Trophoblast cell (in vitro differentiated cells and primary cell): ENCODE results near the gene PGLYRP4.
A peak's percentile ranks its signal among the peaks of the same experiment; 100 is the strongest.

Experiments used
- DNase-seq, 2 donors: peaks; one replicate each; pipeline ENCODE4 v3.0.0-alpha.2; 2016
- H2AFZ ChIP-seq: 2 replicates; pipeline ENCODE4 v1.6.1; 2013; ENCODE audit warnings: low read length, moderate library complexity, mild to moderate bottlenecking; ENCODE audit not compliant: insufficient read depth, poor library complexity
- H2AK5ac ChIP-seq: 2 replicates; pipeline ENCODE4 v1.6.1; 2013; ENCODE audit warnings: mild to moderate bottlenecking, low read length
- H2BK120ac ChIP-seq: 2 replicates; pipeline ENCODE4 v1.6.1; 2013; ENCODE audit warnings: low read length, mild to moderate bottlenecking, moderate library complexity; ENCODE audit not compliant: insufficient read depth, poor library complexity
- H2BK12ac ChIP-seq: 2 replicates; pipeline ENCODE4 v1.6.1; 2013; ENCODE audit warnings: mild to moderate bottlenecking, low read length, moderate library complexity
- H2BK5ac ChIP-seq: 2 replicates; pipeline ENCODE4 v1.6.1; 2013; ENCODE audit warnings: low read length, low read depth, moderate library complexity, mild to moderate bottlenecking; ENCODE audit not compliant: poor library complexity
- H3K14ac ChIP-seq: 2 replicates; pipeline ENCODE4 v1.6.1; 2013; ENCODE audit warnings: mild to moderate bottlenecking, low read length
- H3K18ac ChIP-seq: 2 replicates; pipeline ENCODE4 v1.6.1; 2013; ENCODE audit warnings: mild to moderate bottlenecking, low read length
- H3K23ac ChIP-seq: 2 replicates; pipeline ENCODE4 v1.6.1; 2013; ENCODE audit warnings: low read length
- H3K27ac ChIP-seq: 2 replicates; pipeline ENCODE4 v1.5.1; 2013; ENCODE audit warnings: low read depth, mild to moderate bottlenecking, inconsistent platforms, low read length, moderate library complexity
- H3K27me3 ChIP-seq: 2 replicates; pipeline ENCODE4 v1.6.1; 2013; ENCODE audit warnings: inconsistent platforms, mild to moderate bottlenecking, low read length, moderate library complexity; ENCODE audit not compliant: insufficient read depth
- H3K36me3 ChIP-seq, 2 experiments: 1 replicate in 1 of 2; 2 replicates in 1 of 2; pipeline ENCODE4 v1.6.1; 2013; ENCODE audit warnings: low read length in 2 of 2, mild to moderate bottlenecking in 2 of 2, moderate library complexity in 1 of 2; ENCODE audit not compliant: insufficient read depth in 2 of 2, control insufficient read depth in 1 of 2
- H3K4ac ChIP-seq: 2 replicates; pipeline ENCODE4 v1.6.1; 2013; ENCODE audit warnings: low read depth, mild to moderate bottlenecking, low read length, moderate library complexity
- H3K4me1 ChIP-seq, 2 experiments: 1 replicate in 1 of 2; 2 replicates in 1 of 2; pipeline ENCODE4 v1.6.1; 2013; ENCODE audit warnings: low read length in 2 of 2, mild to moderate bottlenecking in 2 of 2, moderate library complexity in 1 of 2; ENCODE audit not compliant: insufficient read depth in 2 of 2, control insufficient read depth in 1 of 2
- H3K4me2 ChIP-seq: 2 replicates; pipeline ENCODE4 v1.6.1; 2013; ENCODE audit warnings: inconsistent platforms, mild to moderate bottlenecking, low read length, moderate library complexity
- H3K4me3 ChIP-seq: 2 replicates; pipeline ENCODE4 v1.5.1; 2013; ENCODE audit warnings: mild to moderate bottlenecking, low read depth, low read length, inconsistent platforms
- H3K79me1 ChIP-seq: one replicate; pipeline ENCODE4 v1.6.1; 2013; ENCODE audit warnings: low read length
- H3K79me2 ChIP-seq: 2 replicates; pipeline ENCODE4 v1.6.1; 2013; ENCODE audit warnings: low read length, mild to moderate bottlenecking; ENCODE audit not compliant: control insufficient read depth, insufficient read depth, poor library complexity
- H3K9ac ChIP-seq: 2 replicates; pipeline ENCODE4 v1.6.1; 2013; ENCODE audit warnings: mild to moderate bottlenecking, low read length
- H3K9me3 ChIP-seq: 2 replicates; pipeline ENCODE4 v1.6.1; 2013; ENCODE audit warnings: low read depth, mild to moderate bottlenecking, control low read depth, inconsistent platforms, low read length; ENCODE audit not compliant: insufficient read depth
- H4K12ac ChIP-seq: 2 replicates; pipeline ENCODE4 v1.6.1; 2013; ENCODE audit warnings: low read depth, mild to moderate bottlenecking, low read length, moderate library complexity
- H4K8ac ChIP-seq: 2 replicates; pipeline ENCODE4 v1.6.1; 2013; ENCODE audit warnings: low read depth, mild to moderate bottlenecking, low read length, moderate library complexity
- H4K91ac ChIP-seq: one replicate; pipeline ENCODE4 v1.6.1; 2013; ENCODE audit warnings: low read depth, mild to moderate bottlenecking, low read length, moderate library complexity
- WGBS: extraction: QIAGEN DNeasy Blood & Tissue Kit; methylation state at CpG from one replicate; pipeline ENCODE4 v1.1.7; 2013; ENCODE audit warnings: missing lambda C conversion rate; ENCODE audit not compliant: insufficient read length, insufficient coverage; ENCODE audit errors: extremely low coverage; 5-methylcytosine and 5-hydroxymethylcytosine counted together

The PGLYRP4 gene

GRCh38 chr1:153368495-153368894 is 19.9 kb upstream of the PGLYRP4 start:
- no peaks in the 10 kb centered on the region for H3K27me3 ChIP-seq
- no peak overlapping the region for H3K23ac ChIP-seq
- H3K4me3 ChIP-seq = no peak overlapping the region
- no peak overlapping the region for H2BK12ac ChIP-seq
- peaks cover 19 to 20% of the 10 kb centered on the region in 2 experiments for H3K4me1 ChIP-seq
- H3K14ac ChIP-seq = no peak overlapping the region
- no peaks in the 10 kb centered on the region for H3K79me2 ChIP-seq
- peaks cover 1% of the 10 kb centered on the region for H3K79me1 ChIP-seq
- H4K12ac ChIP-seq = no peak overlapping the region
- no peak overlapping the region for H2AFZ ChIP-seq
- DNase-seq = no peak
- H3K4ac ChIP-seq = no peak overlapping the region
- no peaks in the 10 kb centered on the region for H3K36me3 ChIP-seq
- no peak overlapping the region for H2BK120ac ChIP-seq
- no peak overlapping the region for H3K4me2 ChIP-seq
- no peak overlapping the region for H3K9ac ChIP-seq
- H3K27ac ChIP-seq = no peak overlapping the region
- H2AK5ac ChIP-seq = no peak overlapping the region
- no peak overlapping the region for H2BK5ac ChIP-seq
- WGBS = no CpG with 5 or more reads among the region's 2 CpGs
- no peak overlapping the region for H3K18ac ChIP-seq
- H4K91ac ChIP-seq = no peak overlapping the region
- H4K8ac ChIP-seq = no peak overlapping the region
- no peaks in the 10 kb centered on the region for H3K9me3 ChIP-seq

DNA sequence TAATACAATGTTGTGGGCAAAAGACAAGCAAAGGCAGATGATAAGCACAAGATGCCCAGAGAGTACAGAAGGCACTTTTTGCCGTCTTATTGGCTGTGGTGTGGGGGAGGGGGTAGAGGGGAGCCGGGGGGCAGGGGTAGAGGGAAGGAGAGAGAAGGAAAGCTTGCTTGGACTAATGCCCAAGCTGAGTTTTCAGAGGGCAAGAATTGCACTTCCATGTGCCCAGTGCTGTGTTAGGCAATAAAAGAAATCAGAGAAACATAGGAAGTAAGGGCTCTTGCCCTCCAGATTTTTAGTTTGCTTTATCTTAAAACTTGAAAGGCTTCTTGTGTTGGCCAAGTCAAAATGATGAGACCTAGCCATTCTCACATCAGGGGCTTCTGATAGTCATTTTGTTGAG is 18.4 kb upstream of the PGLYRP4 start:
- WGBS = no CpG with 5 or more reads among the region's 2 CpGs
- no peak for DNase-seq

DNA sequence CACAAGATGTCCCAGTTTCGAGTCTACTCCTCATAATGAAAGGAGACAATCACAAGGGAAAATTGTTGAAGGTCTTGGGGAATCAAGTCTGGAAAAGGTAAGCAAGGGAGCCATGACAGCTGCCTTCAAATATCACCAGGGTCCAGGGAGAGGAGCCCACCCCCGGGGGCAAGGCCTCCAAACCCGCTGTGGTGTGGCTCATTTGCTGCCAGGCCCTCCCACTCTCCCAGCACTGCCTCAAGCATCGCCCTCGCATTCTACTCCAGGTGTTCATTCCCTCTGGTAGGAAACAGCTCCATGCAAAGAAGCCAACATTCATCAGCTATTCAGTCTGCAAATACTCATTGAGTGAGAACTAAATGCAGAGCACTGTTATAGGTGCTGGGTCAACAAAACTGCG is 17.6 kb upstream of the PGLYRP4 start:
- WGBS = no CpG with 5 or more reads among the region's 6 CpGs
- no peak overlapping the region for H4K8ac ChIP-seq
- H3K23ac ChIP-seq = no peak overlapping the region
- H3K79me2 ChIP-seq = no peaks in the 10 kb centered on the region
- no peak overlapping the region for H3K4ac ChIP-seq
- H2BK120ac ChIP-seq = no peak overlapping the region
- peaks cover 20 to 22% of the 10 kb centered on the region in 2 experiments for H3K4me1 ChIP-seq
- DNase-seq = no peak
- H2BK5ac ChIP-seq = no peak overlapping the region
- no peaks in the 10 kb centered on the region for H3K9me3 ChIP-seq
- peaks cover 1% of the 10 kb centered on the region for H3K79me1 ChIP-seq
- no peak overlapping the region for H2BK12ac ChIP-seq
- H2AK5ac ChIP-seq = no peak overlapping the region
- no peaks in the 10 kb centered on the region for H3K36me3 ChIP-seq
- H3K27ac ChIP-seq = no peak overlapping the region
- no peak overlapping the region for H3K4me3 ChIP-seq
- no peak overlapping the region for H3K18ac ChIP-seq
- H3K14ac ChIP-seq = no peak overlapping the region
- no peaks in the 10 kb centered on the region for H3K27me3 ChIP-seq
- H3K4me2 ChIP-seq = no peak overlapping the region
- H4K91ac ChIP-seq = no peak overlapping the region
- H3K9ac ChIP-seq = no peak overlapping the region
- H2AFZ ChIP-seq = no peak overlapping the region
- H4K12ac ChIP-seq = no peak overlapping the region

More for the DNA sequence above, 18.4 kb upstream of the PGLYRP4 start:
- H3K4me1 ChIP-seq = peaks cover 20 to 22% of the 10 kb centered on the region in 2 experiments
- H3K4ac ChIP-seq = no peak overlapping the region
- no peak overlapping the region for H4K12ac ChIP-seq
- no peak overlapping the region for H3K14ac ChIP-seq
- peaks cover 1% of the 10 kb centered on the region for H3K79me1 ChIP-seq
- no peaks in the 10 kb centered on the region for H3K79me2 ChIP-seq
- no peak overlapping the region for H3K27ac ChIP-seq
- H4K8ac ChIP-seq = no peak overlapping the region
- no peak overlapping the region for H4K91ac ChIP-seq
- no peak overlapping the region for H2BK12ac ChIP-seq
- H3K4me3 ChIP-seq = no peak overlapping the region
- no peak overlapping the region for H2AFZ ChIP-seq
- no peak overlapping the region for H2BK5ac ChIP-seq
- H3K4me2 ChIP-seq = no peak overlapping the region
- no peaks in the 10 kb centered on the region for H3K27me3 ChIP-seq
- no peak overlapping the region for H3K18ac ChIP-seq
- H2AK5ac ChIP-seq = no peak overlapping the region
- no peak overlapping the region for H3K23ac ChIP-seq
- no peaks in the 10 kb centered on the region for H3K9me3 ChIP-seq
- H2BK120ac ChIP-seq = no peak overlapping the region
- H3K36me3 ChIP-seq = no peaks in the 10 kb centered on the region
- H3K9ac ChIP-seq = no peak overlapping the region

DNA sequence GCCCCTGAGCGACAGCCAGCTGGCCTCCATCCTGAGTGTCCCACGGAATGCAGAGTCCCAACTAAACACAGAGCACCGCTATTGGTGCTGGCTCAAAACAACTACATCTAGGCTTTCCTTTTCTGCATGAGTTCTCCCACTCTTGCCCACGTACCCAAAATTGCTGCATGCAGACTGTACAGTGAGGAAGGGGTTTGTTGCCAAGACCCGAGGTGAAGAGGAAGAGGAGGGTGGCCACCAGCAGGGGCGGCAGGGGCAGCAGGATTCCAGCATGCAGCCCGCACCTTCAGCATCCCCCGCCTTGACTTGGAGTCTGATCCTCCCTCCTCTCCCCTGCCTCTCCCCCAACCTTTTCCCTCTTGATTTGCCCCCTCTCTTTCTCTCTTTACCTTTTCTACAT is 17.1 kb upstream of the PGLYRP4 start:
- Histone ChIP-seq H3K4me2 (no peak overlapping the region), H3K23ac (no peak overlapping the region), H2AK5ac (no peak overlapping the region), H3K14ac (no peak overlapping the region), H4K8ac (no peak overlapping the region), H3K9me3 (no peaks in the 10 kb centered on the region), H3K4me1 (peaks cover 20 to 22% of the 10 kb centered on the region in 2 experiments), H3K9ac (no peak overlapping the region), H2BK5ac (no peak overlapping the region), H2BK120ac (no peak overlapping the region), H3K18ac (no peak overlapping the region), H3K36me3 (no peaks in the 10 kb centered on the region), H3K27me3 (no peaks in the 10 kb centered on the region), H4K12ac (no peak overlapping the region), H3K79me1 (peaks cover 1% of the 10 kb centered on the region), H4K91ac (peak overlapping the region; percentile 15), H3K4me3 (no peak overlapping the region), H2BK12ac (no peak overlapping the region), H3K4ac (no peak overlapping the region), H3K79me2 (no peaks in the 10 kb centered on the region), H3K27ac (no peak overlapping the region), H2AFZ (no peak overlapping the region)
- DNase-seq = no peak
- WGBS = no CpG with 5 or more reads among the region's 8 CpGs
